ENCODE results near the gene COA7.
"Not testable (repeated sequence)": the region's sequence is repeated elsewhere in the genome, so short reads cannot be mapped to it uniquely, and the experiment has no call there.

COA7 gene

GRCh38 chr1:52702886-52703787 lies 5.0 kb upstream of the COA7 start:
- DNase-seq, result peak; percentile 46 to 59

GRCh38 chr1:52695627-52696026 lies 2.5 kb downstream of the COA7 start:
- DNase-seq, result no peak

- DNase-seq, result no peak
These were observed 4.3 kb downstream of the COA7 start for GRCh38 chr1:52693843-52694242.

- DNase-seq, result not testable (repeated sequence)
These were observed 4.8 kb downstream of the COA7 start for GRCh38 chr1:52693351-52693750.

- DNase-seq, result no peak
These were observed 5.5 kb downstream of the COA7 start for GRCh38 chr1:52692697-52693096.

- no peak for DNase-seq
These were observed 6.3 kb downstream of the COA7 start for GRCh38 chr1:52691821-52692220.

- DNase-seq, result no peak
These were observed 11.3 kb downstream of the COA7 start for GRCh38 chr1:52686830-52687229.

GRCh38 chr1:52686261-52686751 lies 11.8 kb downstream of the COA7 start:
- DNase-seq, result peak; percentile 8 to 62

GRCh38 chr1:52684545-52684944 lies 13.6 kb downstream of the COA7 start:
- DNase-seq, result no peak

GRCh38 chr1:52683367-52683940 lies 14.7 kb downstream of the COA7 start:
- no peak for DNase-seq

GRCh38 chr1:52681136-52681535 lies 17.0 kb downstream of the COA7 start:
- DNase-seq, result no peak

- no peak for DNase-seq
These were observed 17.8 kb downstream of the COA7 start for GRCh38 chr1:52680353-52680752.

GRCh38 chr1:52679498-52679897 lies 18.6 kb downstream of the COA7 start:
- DNase-seq, result no peak

GRCh38 chr1:52679048-52679447 lies 19.1 kb downstream of the COA7 start:
- DNase-seq, result no peak

GRCh38 chr1:52677076-52677806 lies 20.9 kb downstream of the COA7 start:
- DNase-seq, result no peak

GRCh38 chr1:52676249-52676903 lies 21.8 kb downstream of the COA7 start:
- no peak for DNase-seq

GRCh38 chr1:52674497-52675384 lies 23.4 kb downstream of the COA7 start:
- DNase-seq, result no peak

- DNase-seq, result no peak
These were observed 24.6 kb downstream of the COA7 start for GRCh38 chr1:52673513-52673912.

GRCh38 chr1:52672946-52673345 lies 25.2 kb downstream of the COA7 start:
- DNase-seq, result no peak

- no peak for DNase-seq
These were observed 27.5 kb downstream of the COA7 start for GRCh38 chr1:52670604-52671003.

GRCh38 chr1:52669696-52670095 lies 28.5 kb downstream of the COA7 start:
- no peak for DNase-seq

- no peak for DNase-seq
These were observed 29.4 kb downstream of the COA7 start for GRCh38 chr1:52668711-52669110.
